Esophagus squamous epithelium (tissue), 5 donors: ENCODE results near the gene CORO1C. TPM values are rescaled to one million over a fixed set of nuclear protein-coding genes. Genes with fewer than 3 reads are reported as not detected.
A peak's percentile ranks its signal among the peaks of the same experiment; 100 is the strongest.

Experiments used
- DNase-seq: peaks from one replicate; lab custom pipeline; 2025; lab: John Stamatoyannopoulos, UW
- H3K27ac ChIP-seq, 4 donors: fragments of 200-600 bp; sonication (generic); one replicate each; pipeline ENCODE4 v1.5.1; 2016 to 2019; ENCODE audit warnings: mild to moderate bottlenecking in 1 of 4
- H3K27me3 ChIP-seq, 4 donors: fragments of 200-600 bp; sonication (generic); 1 replicate in 3 of 4; 2 replicates in 1 of 4; pipeline versions ENCODE4 v1.5.1 to v1.6.0; 2017 to 2021; ENCODE audit warnings: antibody characterized with exemption in 1 of 4
- H3K36me3 ChIP-seq, 3 donors: fragments of 200-600 bp; sonication (generic); one replicate each; pipeline ENCODE4 v1.5.1; 2016 to 2019
- H3K4me1 ChIP-seq, 3 donors: fragments of 200-600 bp; sonication (generic); one replicate each; pipeline ENCODE4 v1.5.1; 2017 to 2019
- H3K4me3 ChIP-seq, 4 donors: fragments of 200-600 bp; sonication (generic); 1 replicate in 3 of 4; 2 replicates in 1 of 4; pipeline ENCODE4 v1.5.1; 2016 to 2019; ENCODE audit warnings: mild to moderate bottlenecking in 2 of 4, moderate library complexity in 1 of 4
- H3K9me3 ChIP-seq, 3 donors: fragments of 200-600 bp; sonication (generic); one replicate each; pipeline ENCODE4 v1.5.1; 2016 to 2019
- CTCF ChIP-seq, 6 experiments: fragments of 450-650 bp in 4 of 6; fragments of 200-600 bp in 2 of 6; sonication (generic) in 2 of 6; IDR thresholded peaks; one replicate each; pipeline ENCODE4 v1.5.1; 2016 to 2019; ENCODE audit warnings: antibody characterized with exemption in 6 of 6, mild to moderate bottlenecking in 4 of 6, moderate library complexity in 4 of 6
- POLR2A ChIP-seq, 4 donors: fragments of 450-650 bp; IDR thresholded peaks; one replicate each; pipeline ENCODE4 v1.6.1; 2017; ENCODE audit warnings: antibody characterized with exemption in 4 of 4, mild to moderate bottlenecking in 4 of 4, moderate library complexity in 3 of 4
- WGBS, 2 donors: methylation state at CpG; one replicate each; pipeline ENCODE4 v1.1.5; 2018; 5-methylcytosine and 5-hydroxymethylcytosine counted together
- intact Hi-C: fragments of 100-400 bp; cut with DNase I; formaldehyde crosslinking; loops from one replicate; pipeline ENCODE4 v1.15.0; 2022
- total RNA-seq, 4 donors: library from RNA; depleted of rRNA; stranded (reverse); fragments of >200 nt; gene quantifications; one replicate each; pipeline ENCODE4 v1.1.0, GENCODE V29; 2016
- donor health status: DM: yes; HTN: yes; CAD: no.

CORO1C gene
- total RNA-seq, 4 donors from 2014 or later, result 67.2 to 142 (median 114) TPM

- no peak overlapping the region for H3K4me3 ChIP-seq
- peaks cover 0 to 50% (median 13%) of the 10 kb centered on the region in 3 donors for H3K4me1 ChIP-seq
- no peaks in the 10 kb centered on the region for H3K9me3 ChIP-seq
- WGBS, 2 donors, result 68 to 96% methylated on average over 5 to 9 of the region's 9 CpGs
- intact Hi-C loops, result no loop called here
- DNase-seq, result no peak
- H3K36me3 ChIP-seq, result peaks cover 7 to 93% (median 21%) of the 10 kb centered on the region in 3 donors
- no peak for TF ChIP-seq POLR2A (IDR thresholded peaks at IDR 0.05)
- no peak for TF ChIP-seq CTCF (IDR thresholded peaks at IDR 0.05)
- peak overlapping the region in 1 of 4 donors; percentile 21 for H3K27ac ChIP-seq
- H3K27me3 ChIP-seq, result no peaks in the 10 kb centered on the region
Measured at GRCh38 chr12:108648371-108648770, 82.9 kb downstream of the CORO1C start.

- peaks cover 7 to 87% (median 21%) of the 10 kb centered on the region in 3 donors for H3K36me3 ChIP-seq
- WGBS, 2 donors, result 83% methylated on average over 11 of the region's 11 CpGs
Measured at GRCh38 chr12:108647585-108648287, 83.6 kb downstream of the CORO1C start.

GRCh38 chr12:108646600-108647579, 84.4 kb downstream of the CORO1C start:
- Histone ChIP-seq H3K9me3 (no peaks in the 10 kb centered on the region), H3K36me3 (peaks cover 7 to 78% (median 21%) of the 10 kb centered on the region in 3 donors), H3K4me1 (peaks cover 0 to 63% (median 13%) of the 10 kb centered on the region in 3 donors), H3K27me3 (no peaks in the 10 kb centered on the region), H3K4me3 (no peak overlapping the region), H3K27ac (peak overlapping the region in 3 of 4 donors; percentile 32 to 40 (median 33))
- TF ChIP-seq POLR2A (IDR thresholded peaks at IDR 0.05) (no peak), CTCF (IDR thresholded peaks at IDR 0.05) (no peak)
- intact Hi-C loops, result no loop called here
- 64% methylated on average over 10 of the region's 10 CpGs for WGBS, 2 donors
- DNase-seq, result no peak

More at GRCh38 chr12:108647585-108648287, 83.6 kb downstream of the CORO1C start:
- H3K27ac ChIP-seq, result peak overlapping the region in 3 of 4 donors; percentile 21 to 66 (median 32)
- no peak for DNase-seq
- H3K27me3 ChIP-seq, result no peaks in the 10 kb centered on the region
- H3K4me1 ChIP-seq, result peaks cover 0 to 55% (median 13%) of the 10 kb centered on the region in 3 donors
- TF ChIP-seq POLR2A (IDR thresholded peaks at IDR 0.05) (no peak), CTCF (IDR thresholded peaks at IDR 0.05) (no peak)
- H3K9me3 ChIP-seq, result no peaks in the 10 kb centered on the region
- no peak overlapping the region for H3K4me3 ChIP-seq
- intact Hi-C loops, result no loop called here

- intact Hi-C loops, result no loop called here
- peak overlapping the region in 3 of 4 donors; percentile 32 to 40 (median 33) for H3K27ac ChIP-seq
- no peak for TF ChIP-seq POLR2A (IDR thresholded peaks at IDR 0.05)
- TF ChIP-seq CTCF (IDR thresholded peaks at IDR 0.05), result no peak
- 76 to 83% methylated on average over 9 to 10 of the region's 15 CpGs for WGBS, 2 donors
- DNase-seq, result no peak
- H3K27me3 ChIP-seq, result no peaks in the 10 kb centered on the region
- no peak overlapping the region for H3K4me3 ChIP-seq
- no peaks in the 10 kb centered on the region for H3K9me3 ChIP-seq
- peaks cover 7 to 69% (median 14%) of the 10 kb centered on the region in 3 donors for H3K36me3 ChIP-seq
- H3K4me1 ChIP-seq, result peaks cover 0 to 63% (median 13%) of the 10 kb centered on the region in 3 donors
Measured at GRCh38 chr12:108645686-108646599, 85.4 kb downstream of the CORO1C start.
